Measurements from ENCODE around the gene PCDHA6. TPM values are rescaled to one million over a fixed set of nuclear protein-coding genes. Genes with fewer than 3 reads are reported as not detected.
A peak's percentile ranks its signal among the peaks of the same experiment; 100 is the strongest.
"Not testable (repeated sequence)": the region's sequence is repeated elsewhere in the genome, so short reads cannot be mapped to it uniquely, and the experiment has no call there.

Gene PCDHA6
- total and polyA plus RNA-seq, 2 experiments from 2014 or later: 1.3 to 16.9 TPM

GRCh38 chr5:140833993-140834392 is 6.2 kb downstream of the PCDHA6 start, which contains the start of gene PCDHA7:
TSS of gene PCDHA7 (plus strand) at chr5:140834269. CDS start at chr5:140834384, 115 bp downstream.
- peak in 1 of 2 donors; percentile 34 for DNase-seq (ENCODE audit: low read depth in 1 of 2, low spot score in 1 of 2)
- H3K4me3 ChIP-seq: no peak within 1 kb of the TSS
- H3K4me1 ChIP-seq (ENCODE audit: low read depth): no peaks in the 10 kb centered on the region
- no peaks in the 10 kb centered on the region for H3K9me3 ChIP-seq (ENCODE audit: low read depth)
- no peak within 1 kb of the TSS for H3K27ac ChIP-seq
- no peaks in the 10 kb centered on the region for H3K27me3 ChIP-seq
- H3K36me3 ChIP-seq: no peaks in the 10 kb centered on the region
- TF ChIP-seq, protein P1, sequence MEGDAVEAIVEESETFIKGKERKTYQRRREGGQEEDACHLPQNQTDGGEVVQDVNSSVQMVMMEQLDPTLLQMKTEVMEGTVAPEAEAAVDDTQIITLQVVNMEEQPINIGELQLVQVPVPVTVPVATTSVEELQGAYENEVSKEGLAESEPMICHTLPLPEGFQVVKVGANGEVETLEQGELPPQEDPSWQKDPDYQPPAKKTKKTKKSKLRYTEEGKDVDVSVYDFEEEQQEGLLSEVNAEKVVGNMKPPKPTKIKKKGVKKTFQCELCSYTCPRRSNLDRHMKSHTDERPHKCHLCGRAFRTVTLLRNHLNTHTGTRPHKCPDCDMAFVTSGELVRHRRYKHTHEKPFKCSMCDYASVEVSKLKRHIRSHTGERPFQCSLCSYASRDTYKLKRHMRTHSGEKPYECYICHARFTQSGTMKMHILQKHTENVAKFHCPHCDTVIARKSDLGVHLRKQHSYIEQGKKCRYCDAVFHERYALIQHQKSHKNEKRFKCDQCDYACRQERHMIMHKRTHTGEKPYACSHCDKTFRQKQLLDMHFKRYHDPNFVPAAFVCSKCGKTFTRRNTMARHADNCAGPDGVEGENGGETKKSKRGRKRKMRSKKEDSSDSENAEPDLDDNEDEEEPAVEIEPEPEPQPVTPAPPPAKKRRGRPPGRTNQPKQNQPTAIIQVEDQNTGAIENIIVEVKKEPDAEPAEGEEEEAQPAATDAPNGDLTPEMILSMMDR (IDR thresholded peaks at IDR 0.05; ENCODE audit: low read depth, low read length): no peak

DNA sequence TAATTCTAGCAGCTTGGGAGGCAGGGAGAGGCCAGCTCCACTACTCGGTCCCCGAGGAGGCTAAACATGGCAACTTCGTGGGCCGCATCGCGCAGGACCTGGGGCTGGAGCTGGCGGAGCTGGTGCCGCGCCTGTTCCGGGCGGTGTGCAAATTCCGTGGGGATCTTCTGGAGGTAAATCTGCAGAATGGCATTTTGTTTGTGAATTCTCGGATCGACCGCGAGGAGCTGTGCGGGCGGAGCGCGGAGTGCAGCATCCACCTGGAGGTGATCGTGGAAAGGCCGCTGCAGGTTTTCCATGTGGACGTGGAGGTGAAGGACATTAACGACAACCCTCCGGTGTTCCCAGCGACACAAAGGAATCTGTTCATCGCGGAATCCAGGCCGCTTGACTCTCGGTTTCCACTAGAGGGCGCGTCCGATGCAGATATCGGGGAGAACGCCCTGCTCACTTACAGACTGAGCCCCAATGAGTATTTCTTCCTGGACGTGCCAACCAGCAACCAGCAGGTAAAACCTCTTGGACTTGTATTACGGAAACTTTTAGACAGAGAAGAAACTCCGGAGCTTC is 6.8 kb downstream of the PCDHA6 start:
- H3K27ac ChIP-seq; H3K9me3 ChIP-seq (ENCODE audit: low read depth); H3K4me3 ChIP-seq; H3K4me1 ChIP-seq (ENCODE audit: low read depth); H3K27me3 ChIP-seq; H3K36me3 ChIP-seq; DNase-seq (ENCODE audit: low read depth in 1 of 2, low spot score in 1 of 2): not testable (repeated sequence)

GRCh38 chr5:140835622-140836510 is 8.1 kb downstream of the PCDHA6 start:
- Histone ChIP-seq H3K36me3 (no peaks in the 10 kb centered on the region), H3K9me3 (ENCODE audit: low read depth) (no peaks in the 10 kb centered on the region), H3K27ac (no peak overlapping the region), H3K4me1 (ENCODE audit: low read depth) (no peaks in the 10 kb centered on the region), H3K27me3 (no peaks in the 10 kb centered on the region), H3K4me3 (no peak overlapping the region)
- DNase-seq (ENCODE audit: low read depth in 1 of 2, low spot score in 1 of 2): no peak
- TF ChIP-seq, protein P1 (IDR thresholded peaks at IDR 0.05; ENCODE audit: low read depth, low read length): no peak

DNA sequence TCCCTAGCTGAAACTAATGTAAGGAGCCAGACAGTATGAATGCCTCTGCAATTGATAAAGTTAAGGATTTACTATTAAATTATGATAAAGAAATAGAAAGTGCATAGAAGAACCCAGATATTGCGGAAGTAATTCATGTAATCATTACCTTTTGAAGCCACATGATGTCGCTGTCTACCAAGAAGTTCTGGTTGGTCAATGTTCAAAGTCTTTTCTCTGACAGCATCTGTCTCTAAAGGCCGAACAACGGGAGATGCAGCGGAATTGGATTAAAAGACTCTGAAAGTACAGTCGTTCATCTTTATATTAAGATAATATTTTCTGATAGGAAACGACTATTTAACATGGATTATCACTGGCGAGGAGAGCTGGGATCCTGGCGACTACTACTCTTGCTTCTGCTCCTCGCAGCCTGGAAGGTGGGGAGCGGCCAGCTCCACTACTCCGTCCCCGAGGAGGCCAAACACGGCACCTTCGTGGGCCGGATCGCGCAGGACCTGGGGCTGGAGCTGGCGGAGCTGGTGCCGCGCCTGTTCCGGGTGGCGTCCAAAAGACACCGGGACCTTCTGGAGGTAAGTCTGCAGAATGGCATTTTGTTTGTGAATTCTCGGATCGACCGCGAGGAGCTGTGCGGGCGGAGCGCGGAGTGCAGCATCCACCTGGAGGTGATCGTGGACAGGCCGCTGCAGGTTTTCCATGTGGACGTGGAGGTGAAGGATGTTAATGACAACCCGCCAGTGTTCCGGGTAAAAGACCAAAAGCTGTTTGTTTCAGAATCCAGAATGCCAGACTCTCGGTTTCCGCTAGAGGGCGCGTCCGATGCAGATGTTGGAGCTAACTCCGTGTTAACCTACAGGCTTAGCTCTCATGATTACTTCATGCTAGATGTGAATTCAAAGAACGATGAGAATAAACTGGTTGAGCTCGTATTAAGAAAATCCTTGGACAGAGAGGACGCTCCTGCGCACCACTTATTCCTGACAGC is 13.5 kb downstream of the PCDHA6 start, which contains the start of gene PCDHA8:
Gene PCDHA8 (plus strand): TSS at position 210 of the 985 bp plus-strand sequence. CDS start 135 bp downstream, at position 345.
- H3K36me3 ChIP-seq: no peaks in the 10 kb centered on the region
- H3K4me3 ChIP-seq: no peak within 1 kb of the TSS
- TF ChIP-seq, protein P1 (IDR thresholded peaks at IDR 0.05; ENCODE audit: low read depth, low read length): no peak
- H3K4me1 ChIP-seq (ENCODE audit: low read depth): no peaks in the 10 kb centered on the region
- DNase-seq (ENCODE audit: low read depth in 1 of 2, low spot score in 1 of 2): no peak
- H3K27me3 ChIP-seq: no peaks in the 10 kb centered on the region
- H3K9me3 ChIP-seq (ENCODE audit: low read depth): no peaks in the 10 kb centered on the region
- H3K27ac ChIP-seq: no peak within 1 kb of the TSS

GRCh38 chr5:140842798-140843733 is 15.3 kb downstream of the PCDHA6 start:
- no peak overlapping the region for H3K4me3 ChIP-seq
- TF ChIP-seq, protein P1 (IDR thresholded peaks at IDR 0.05; ENCODE audit: low read depth, low read length): no peak
- no peaks in the 10 kb centered on the region for H3K9me3 ChIP-seq (ENCODE audit: low read depth)
- H3K4me1 ChIP-seq (ENCODE audit: low read depth): no peaks in the 10 kb centered on the region
- DNase-seq (ENCODE audit: low read depth in 1 of 2, low spot score in 1 of 2): no peak
- no peak overlapping the region for H3K27ac ChIP-seq
- H3K36me3 ChIP-seq: no peaks in the 10 kb centered on the region
- H3K27me3 ChIP-seq: no peaks in the 10 kb centered on the region

DNA sequence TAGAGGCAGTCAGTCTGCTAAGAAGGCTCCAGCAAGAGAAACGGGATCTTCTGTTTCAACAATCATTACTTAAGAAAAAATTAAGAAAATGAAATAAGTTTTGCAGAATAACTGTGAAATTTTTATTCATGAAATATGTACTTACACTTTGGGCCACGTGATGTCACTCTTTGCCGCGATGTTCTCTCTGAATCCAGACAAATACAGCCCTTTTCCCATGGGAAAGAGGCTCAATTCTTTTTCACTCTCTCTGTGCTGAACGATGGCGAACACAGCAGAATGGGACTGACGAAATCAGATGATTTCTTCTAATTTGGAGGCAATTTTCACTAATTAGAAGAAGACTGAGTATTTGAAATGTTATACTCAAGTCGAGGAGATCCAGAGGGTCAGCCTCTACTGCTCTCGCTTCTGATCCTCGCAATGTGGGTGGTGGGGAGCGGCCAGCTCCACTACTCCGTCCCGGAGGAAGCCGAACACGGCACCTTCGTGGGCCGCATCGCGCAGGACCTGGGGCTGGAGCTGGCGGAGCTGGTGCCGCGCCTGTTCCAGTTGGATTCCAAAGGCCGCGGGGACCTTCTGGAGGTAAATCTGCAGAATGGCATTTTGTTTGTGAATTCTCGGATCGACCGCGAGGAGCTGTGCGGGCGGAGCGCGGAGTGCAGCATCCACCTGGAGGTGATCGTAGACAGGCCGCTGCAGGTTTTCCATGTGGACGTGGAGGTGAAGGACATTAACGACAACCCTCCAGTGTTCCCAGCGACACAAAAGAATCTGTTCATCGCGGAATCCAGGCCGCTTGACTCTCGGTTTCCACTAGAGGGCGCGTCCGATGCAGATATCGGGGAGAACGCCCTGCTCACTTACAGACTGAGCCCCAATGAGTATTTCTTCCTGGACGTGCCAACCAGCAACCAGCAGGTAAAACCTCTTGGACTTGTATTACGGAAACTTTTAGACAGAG is 20.7 kb downstream of the PCDHA6 start, which contains the start of gene PCDHA9:
Gene PCDHA9 (plus strand): TSS at position 244 of the 964 bp plus-strand sequence. CDS start 114 bp downstream, at position 358.
- DNase-seq (ENCODE audit: low read depth in 1 of 2, low spot score in 1 of 2); H3K4me1 ChIP-seq (ENCODE audit: low read depth); H3K9me3 ChIP-seq (ENCODE audit: low read depth); H3K27me3 ChIP-seq; H3K27ac ChIP-seq; H3K36me3 ChIP-seq: not testable (repeated sequence)
- H3K4me3 ChIP-seq: peak within 1 kb of the TSS; percentile 11
